Neural progenitor cell (in vitro differentiated cells): ENCODE data around the gene MTCL3.

Experiments
- EZH2 ChIP-seq: fragments of 200-600 bp; sonication (generic); IDR thresholded peaks from 2 replicates; pipeline ENCODE4 v1.6.1; 2017; ENCODE audit warnings: antibody characterized with exemption, mild to moderate bottlenecking, moderate library complexity
- EZH2phosphoT487 ChIP-seq: fragments of 200-600 bp; sonication (generic); IDR thresholded peaks from 2 replicates; pipeline ENCODE4 v1.6.1; 2017; ENCODE audit warnings: antibody characterized with exemption
- TF ChIP-seq, protein P1 (sequence below): fragments of 200-600 bp; sonication (generic); IDR thresholded peaks from 2 replicates; pipeline ENCODE4 v1.5.1; 2017; ENCODE audit warnings: antibody characterized with exemption, mild to moderate bottlenecking

DNA sequence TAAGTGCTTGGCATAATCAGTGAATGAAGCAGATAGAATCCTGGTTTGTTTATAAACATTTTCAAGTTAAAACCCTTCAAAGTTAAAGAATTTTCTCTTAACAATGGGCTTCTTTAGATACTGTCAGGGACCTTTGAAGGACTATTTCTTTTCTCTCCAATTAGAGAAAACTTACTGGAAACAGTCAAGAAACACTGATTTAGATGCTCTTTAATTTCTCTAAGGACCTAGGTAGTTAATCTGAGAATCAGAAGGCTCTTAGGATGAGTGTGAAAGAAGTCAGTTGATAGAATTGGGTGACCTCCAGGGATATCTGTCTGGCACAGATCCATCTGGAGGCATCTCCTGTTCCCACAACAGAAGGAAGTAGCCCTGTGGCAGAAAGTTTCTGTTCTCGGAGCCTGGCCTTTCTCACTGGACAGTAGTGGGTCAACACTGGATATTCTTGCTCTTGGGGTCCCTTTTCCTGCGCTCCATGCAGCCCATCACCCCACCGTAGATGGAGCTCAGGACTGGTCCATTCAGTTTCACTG lies 82.5 kb downstream of the MTCL3 start:
- TF ChIP-seq, protein P1, sequence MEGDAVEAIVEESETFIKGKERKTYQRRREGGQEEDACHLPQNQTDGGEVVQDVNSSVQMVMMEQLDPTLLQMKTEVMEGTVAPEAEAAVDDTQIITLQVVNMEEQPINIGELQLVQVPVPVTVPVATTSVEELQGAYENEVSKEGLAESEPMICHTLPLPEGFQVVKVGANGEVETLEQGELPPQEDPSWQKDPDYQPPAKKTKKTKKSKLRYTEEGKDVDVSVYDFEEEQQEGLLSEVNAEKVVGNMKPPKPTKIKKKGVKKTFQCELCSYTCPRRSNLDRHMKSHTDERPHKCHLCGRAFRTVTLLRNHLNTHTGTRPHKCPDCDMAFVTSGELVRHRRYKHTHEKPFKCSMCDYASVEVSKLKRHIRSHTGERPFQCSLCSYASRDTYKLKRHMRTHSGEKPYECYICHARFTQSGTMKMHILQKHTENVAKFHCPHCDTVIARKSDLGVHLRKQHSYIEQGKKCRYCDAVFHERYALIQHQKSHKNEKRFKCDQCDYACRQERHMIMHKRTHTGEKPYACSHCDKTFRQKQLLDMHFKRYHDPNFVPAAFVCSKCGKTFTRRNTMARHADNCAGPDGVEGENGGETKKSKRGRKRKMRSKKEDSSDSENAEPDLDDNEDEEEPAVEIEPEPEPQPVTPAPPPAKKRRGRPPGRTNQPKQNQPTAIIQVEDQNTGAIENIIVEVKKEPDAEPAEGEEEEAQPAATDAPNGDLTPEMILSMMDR: no peak
- no peak for TF ChIP-seq EZH2phosphoT487
- TF ChIP-seq EZH2: no peak
